Stimulated activated CD8-positive, alpha-beta memory T cell treated with anti-CD3 and anti-CD28 coated beads, Interleukin-4, amount 100 ng/mL, for 4 hours (primary cell): ENCODE measurements around the gene TFDP3.

Experiments
- DNase-seq, 2 donors: peaks; one replicate each; pipeline ENCODE4 v3.0.0-alpha.2; 2020; ENCODE audit warnings: low read depth in 2 of 2, low spot score in 1 of 2

Gene TFDP3, protein sequence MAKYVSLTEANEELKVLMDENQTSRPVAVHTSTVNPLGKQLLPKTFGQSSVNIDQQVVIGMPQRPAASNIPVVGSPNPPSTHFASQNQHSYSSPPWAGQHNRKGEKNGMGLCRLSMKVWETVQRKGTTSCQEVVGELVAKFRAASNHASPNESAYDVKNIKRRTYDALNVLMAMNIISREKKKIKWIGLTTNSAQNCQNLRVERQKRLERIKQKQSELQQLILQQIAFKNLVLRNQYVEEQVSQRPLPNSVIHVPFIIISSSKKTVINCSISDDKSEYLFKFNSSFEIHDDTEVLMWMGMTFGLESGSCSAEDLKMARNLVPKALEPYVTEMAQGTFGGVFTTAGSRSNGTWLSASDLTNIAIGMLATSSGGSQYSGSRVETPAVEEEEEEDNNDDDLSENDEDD

DNA sequence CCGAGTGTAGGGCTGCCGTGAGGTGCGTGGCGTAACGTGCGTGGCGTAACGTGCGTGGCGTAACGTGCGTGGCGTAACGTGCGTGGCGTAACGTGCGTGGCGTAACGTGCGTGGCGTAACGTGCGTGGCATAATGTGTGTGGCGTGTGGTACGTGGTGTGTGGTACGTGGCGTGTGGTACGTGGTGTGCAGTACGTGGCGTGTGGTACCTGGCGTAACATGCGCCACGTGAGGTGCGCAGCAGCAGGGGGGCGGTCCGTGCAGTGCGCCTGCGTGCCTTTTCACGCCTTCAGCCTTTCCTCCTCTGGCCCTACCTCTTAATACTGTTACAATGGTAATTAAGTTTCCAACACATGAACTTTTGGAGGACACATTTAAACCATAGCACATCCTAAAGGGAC, at the start of gene TFDP3:
Gene TFDP3 (minus strand): TSS at position 26 of the 400 bp plus-strand sequence. CDS start 95 bp downstream, outside the sequence.
- DNase-seq: no peak

DNA sequence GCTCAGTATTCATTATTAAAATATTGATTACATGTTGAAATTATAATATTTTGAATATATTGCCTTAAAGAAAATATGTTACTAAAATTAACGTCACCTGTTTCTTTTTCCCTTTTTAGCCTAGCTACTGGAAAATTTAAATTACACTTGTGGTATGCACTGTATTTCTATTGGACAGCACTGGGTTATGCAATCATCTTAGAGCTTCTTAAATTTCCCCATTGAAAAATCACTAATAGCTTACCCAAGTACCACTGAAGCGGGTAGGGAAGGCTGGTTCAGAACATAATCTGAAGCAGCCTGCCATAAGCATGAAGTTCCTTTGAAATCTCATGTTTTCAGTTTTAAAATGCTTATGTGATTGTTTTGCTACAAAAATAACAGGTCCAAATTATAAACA, 49.5 kb upstream of the TFDP3 start:
- no peak for DNase-seq

DNA sequence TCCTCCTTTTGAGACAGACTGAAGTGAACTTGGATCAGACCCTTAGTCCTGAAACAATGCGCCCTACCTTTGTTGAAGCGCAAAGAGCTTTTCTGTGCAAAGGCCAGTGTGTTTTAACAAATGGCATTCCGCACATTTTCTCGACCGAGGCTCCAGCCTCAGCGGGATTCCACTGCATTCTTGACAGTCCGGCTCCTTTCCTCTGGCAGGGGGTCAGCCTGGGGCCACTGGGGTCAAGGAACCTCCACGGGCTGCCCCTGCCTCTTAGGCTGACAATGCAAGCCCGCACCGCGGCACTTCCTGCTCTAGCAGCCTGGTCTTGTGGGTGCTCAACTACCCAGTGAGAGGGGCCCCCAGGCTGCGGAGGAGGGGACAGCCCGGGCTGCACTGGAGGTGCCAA, 47.2 kb upstream of the TFDP3 start:
- DNase-seq: no peak

DNA sequence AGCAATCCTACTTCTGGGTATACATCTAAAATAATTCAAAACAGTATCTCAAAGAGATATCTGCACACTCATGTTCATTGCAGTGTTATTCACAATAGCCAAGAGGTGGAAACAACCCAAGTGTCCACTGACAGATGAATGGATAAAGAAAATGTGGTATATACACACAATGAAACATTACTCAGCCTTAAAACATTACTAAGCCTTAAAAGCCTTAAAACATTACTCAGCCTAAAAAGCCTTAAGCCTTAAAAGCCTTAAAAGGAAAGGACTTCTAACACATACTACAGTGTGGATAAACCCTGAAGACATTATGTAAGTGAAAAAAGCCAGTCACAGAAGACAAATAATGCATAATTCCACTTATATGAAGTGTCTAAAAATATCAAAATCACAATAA, 40.3 kb upstream of the TFDP3 start:
- DNase-seq: no peak

DNA sequence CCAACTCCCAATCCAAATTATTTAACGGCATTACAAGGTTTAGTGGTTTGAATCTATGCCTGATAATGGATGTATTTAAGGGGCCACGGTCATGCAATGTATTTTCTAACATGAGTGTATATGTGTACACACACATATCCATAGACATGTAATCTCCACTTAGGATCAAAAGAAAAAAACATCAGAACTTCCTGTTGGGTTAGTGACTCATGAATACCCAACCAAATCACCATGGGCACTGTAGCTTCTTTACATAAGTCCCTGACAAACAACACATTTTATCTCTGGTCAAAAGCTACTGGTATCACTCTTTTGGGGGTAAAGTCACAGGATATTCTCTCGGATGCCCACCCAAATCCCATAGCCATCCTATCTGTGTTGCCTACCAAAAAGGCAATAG, 36.5 kb upstream of the TFDP3 start:
- no peak for DNase-seq

DNA sequence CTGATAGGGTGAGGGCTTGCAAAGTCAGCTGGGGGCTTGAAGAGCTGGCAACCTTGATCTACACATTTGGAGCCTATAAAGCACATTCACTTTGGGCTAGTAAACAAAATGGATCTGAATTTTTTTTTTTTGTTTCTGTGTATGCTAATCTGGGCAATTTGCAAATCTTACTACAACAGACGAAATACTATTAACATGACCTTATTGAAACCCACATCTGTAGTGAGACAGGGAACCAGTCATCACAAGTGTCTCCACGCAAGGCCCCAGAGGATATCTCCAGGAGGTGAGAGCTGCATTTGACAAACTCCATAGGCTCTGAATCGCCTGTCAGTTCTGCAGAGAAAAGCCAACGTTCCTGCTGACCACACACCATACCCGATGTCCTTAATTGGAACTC, 33.0 kb upstream of the TFDP3 start:
- no peak for DNase-seq

DNA sequence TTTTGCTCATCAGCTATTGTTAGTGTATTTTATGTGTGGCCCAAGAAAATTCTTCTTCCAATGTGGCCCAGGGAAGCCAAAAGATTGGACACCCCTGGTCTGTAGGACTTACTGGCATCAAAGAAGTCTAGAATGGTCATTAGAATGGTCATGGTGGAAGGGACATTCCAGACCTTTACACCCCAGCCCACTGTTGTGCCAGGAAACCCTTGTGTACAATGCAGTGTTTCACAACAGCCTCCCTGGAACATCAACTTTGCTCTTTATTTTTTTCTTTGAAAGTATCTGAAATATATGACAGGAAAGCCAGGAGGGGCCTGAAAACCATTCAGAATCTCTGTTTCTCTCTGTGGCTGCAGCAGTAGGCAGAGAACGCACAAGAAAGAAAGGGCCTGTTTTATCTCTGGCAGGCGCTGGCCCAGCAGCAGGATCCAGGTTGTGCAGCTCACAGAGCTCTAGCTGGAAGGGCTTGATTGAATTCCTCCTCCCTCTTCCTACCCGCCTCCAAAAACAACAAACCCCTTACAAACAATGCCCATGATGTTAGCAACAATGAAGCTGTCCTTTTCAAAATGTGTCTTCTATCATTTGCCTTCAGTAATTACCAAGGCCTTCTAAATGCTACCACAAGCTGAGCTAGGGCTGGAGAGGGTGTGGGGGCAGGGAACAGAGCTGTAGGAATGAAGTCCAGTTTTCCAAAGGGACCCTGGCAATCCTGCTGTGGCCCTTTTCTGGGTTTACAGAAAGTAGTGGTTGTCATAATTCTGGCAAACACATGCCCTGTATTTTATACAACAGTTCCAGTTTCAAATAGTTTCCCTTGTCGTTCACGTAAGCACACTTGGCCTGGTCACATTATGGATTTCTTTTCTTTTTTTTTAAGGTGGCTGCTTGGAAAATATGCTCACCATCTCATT, 32.3 kb upstream of the TFDP3 start:
- no peak for DNase-seq

DNA sequence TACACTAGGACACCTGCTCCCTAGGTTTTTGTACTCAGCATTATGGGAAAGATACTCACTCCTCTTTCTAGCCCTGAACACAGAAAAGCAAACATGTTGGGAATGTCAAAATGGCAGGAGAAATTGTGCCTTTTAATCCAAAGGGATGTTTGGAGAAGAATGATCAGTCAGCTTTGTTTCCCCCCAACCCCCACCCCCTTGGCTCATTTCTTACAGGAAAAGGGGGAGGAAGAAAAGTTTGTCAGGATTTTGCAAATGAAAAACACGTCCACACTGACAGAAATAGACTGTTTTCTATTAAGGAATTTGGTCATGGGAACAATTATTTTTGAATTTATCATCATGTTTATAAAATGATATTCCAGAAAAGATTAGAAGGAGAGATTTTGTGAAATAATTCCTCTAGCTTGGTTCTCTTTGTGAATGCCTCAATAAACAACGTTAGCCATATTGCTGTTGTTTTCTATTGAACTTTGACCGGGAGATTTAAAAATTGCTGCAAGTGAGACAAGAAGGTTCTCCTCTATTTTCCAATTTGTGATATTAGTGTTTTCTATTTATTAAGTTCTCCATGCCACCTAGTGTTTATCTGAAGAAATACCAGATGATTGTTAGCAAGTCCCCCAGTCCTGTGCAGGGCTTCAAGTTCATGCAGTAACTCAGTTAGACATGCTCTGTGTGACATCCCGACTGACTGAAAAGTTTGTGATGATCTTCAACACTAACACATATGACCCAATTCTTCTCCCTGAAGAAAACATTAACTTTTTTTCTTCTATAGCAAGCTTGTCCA, 31.3 kb upstream of the TFDP3 start:
- no peak for DNase-seq

DNA sequence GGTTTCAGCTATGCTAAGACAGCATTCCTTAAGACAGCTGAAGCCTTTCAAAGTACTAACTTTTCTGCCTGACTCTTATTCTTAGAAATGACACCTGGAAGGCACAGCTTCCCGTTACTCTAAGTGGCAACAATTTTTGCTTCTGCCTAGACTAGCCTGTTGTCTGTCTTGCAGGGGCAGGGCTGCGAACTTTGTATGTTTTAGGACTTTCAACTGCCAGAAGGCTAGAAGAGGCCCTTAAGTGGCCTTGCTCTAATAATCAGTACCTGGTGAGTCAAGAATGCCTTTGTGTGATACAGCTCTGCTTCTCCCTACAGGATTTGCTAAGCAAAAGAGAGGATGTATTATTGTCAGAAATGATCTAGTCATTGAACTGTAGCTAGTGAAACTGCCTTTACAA, 30.0 kb upstream of the TFDP3 start:
- DNase-seq: no peak

DNA sequence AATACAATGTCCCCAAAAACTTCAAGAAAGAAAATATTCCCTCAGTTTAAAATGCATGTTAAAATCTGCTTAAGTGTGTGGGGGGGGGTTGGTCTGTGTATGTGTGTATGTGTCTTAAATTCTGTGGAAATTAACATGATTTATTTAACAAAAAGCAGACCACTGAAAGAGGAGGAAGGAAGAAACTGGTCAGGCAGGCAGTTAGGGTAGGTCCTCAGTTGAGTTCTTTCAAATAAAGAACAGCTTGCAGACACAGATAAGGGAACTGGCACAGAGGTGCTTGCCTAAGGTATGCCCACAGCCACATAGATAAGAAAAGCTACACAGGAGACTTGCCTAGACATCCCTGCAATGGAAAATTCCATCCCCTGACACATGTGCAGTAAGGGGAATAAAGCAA, 28.8 kb upstream of the TFDP3 start:
- no peak for DNase-seq

DNA sequence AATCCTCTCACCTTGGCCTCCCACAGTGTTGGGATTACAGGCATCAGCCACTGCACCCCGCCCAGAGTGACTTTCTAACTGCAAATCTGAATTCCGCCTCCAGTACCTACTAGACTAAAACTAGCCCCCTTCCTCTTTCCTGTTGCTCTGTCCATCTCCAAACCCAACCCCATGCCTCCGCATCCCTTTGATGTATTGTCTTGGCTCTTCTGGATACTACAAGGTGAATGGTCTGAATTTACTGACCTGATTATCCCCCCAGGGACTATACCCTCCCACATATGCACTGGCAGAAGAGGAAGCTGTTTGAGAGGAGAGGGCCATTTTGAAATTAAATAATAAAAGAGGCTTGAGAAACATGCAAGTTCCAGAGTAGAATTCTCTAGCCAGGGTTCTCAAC, 17.7 kb upstream of the TFDP3 start:
- no peak for DNase-seq

DNA sequence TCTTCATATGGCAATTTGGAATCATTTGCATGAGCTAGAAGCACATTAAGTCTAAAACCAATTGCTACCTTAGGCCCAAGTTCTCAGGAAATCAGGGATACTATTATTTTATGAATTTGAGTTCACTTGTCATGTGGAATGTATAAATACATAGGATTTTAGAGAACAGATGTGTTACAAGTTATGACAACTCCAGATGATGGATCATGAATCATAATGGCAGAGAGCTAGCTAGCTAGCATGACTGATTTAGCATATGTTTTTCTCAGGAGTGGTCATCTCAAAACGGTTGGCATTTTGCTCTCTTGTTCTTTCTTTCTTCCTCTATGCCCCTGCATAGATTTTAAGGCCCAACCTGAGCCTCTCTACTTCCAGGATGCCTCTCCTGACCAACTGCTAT, 14.2 kb upstream of the TFDP3 start:
- DNase-seq: no peak

DNA sequence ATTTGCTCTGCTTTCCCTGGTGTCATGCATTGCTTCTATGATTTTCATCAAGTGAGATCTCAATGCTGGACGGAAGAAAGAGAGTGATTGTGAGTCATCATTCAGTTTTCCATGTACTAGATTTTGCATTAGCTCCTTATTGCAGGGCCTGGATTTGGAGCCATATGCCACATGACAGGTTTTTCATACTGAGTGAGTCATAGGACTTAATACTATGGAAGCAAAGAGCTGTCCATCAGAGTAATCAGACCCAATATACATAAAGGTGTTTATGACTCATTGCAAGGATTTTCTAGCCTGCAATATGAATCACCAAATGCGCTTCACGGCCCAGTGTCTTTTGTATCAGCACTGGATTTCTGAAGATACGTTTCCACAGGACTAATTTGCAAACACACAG, 11.2 kb upstream of the TFDP3 start:
- DNase-seq: no peak

DNA sequence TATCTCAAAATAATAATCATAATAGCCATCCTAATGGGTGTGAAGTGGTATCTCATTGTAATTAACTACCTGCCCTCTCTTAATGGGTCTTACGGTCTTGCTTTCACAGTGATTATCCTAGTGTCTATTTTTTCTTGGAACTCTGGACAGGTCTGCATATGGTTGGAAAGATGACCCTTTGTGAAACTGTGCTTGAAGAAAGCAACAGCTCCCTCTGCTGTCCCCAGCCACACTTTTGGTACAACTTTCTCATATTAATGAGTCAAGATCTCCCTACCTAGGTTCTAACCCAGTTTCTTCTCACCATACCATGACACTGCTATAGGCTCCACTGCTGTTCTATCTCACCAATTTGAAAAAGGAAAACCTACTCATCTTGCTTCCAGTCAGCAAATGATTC, 2.4 kb downstream of the TFDP3 start:
- no peak for DNase-seq

DNA sequence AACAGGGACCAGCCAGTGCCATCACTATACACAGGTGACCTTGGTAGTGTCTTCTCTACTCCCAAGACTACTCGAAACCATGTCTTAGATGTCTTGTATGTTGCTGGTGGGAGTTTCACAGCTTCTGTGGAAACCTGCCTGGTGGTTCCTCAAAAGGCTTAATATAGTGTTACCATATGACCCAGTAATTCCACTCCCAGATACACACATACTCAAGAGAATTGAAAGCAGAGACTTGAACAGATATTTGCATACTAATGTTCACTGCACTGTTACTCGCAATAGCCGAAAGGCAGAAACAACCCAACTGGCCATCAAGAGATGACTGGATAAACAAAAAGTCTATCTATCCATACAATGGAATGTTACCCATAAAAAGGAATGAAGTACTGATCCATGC, 3.1 kb downstream of the TFDP3 start:
- DNase-seq: no peak

DNA sequence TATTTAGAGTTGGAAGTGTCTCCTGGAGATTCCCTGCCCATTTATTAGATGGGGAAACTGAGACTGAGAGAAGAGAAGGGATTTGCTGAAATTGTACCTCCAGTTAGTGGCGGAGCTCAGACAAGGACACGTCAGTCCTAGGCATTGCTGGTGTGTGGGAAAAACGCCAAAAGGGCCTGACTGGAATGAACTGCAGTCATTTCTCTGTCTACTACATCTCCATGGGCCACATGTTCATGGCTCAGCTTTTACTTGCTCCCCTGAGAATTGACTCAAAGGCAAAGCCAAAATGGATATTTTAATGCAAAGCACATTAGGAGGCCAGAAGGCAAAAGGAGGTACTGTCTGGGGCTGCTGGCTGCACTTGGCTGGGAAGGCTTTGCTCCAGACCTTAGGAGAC, 3.9 kb downstream of the TFDP3 start:
- DNase-seq: no peak

DNA sequence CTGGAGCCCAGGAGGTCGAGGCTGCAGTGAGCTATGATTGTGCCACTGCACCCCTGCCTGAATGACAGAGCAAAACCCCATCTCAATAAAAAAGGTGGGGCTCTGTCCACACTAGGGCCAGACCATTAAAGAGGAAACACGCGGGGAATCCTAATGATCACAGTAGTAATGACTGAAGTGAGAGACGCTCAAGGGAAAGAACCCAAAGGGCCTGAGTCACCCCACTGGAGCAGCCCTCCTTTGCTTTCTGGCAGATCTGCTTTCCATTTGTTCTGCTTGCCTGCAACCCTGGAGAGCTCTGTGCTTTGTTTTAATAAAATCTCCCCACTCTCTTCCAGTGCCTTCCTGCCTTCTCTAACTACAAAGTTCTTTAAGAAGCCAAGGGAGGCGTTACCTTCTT, 5.0 kb downstream of the TFDP3 start:
- DNase-seq: no peak

DNA sequence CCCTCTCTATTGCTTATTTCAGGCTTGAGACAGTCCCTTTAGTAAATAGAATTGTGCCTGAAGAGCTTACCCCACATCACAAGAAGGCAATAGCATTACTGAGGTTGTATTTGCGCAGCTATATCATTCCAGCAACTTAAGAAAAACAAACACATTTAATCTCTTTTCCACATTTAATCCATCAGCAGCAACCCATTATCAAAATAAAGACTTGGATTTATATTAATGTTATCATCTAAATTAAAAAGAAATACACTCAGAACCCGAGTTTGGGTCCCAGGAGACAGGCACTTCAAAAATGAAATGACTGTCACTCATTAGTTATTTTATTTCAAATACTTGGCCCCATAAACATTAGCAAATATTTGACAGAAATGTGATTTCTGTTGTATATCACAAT, 10.4 kb downstream of the TFDP3 start:
- no peak for DNase-seq

DNA sequence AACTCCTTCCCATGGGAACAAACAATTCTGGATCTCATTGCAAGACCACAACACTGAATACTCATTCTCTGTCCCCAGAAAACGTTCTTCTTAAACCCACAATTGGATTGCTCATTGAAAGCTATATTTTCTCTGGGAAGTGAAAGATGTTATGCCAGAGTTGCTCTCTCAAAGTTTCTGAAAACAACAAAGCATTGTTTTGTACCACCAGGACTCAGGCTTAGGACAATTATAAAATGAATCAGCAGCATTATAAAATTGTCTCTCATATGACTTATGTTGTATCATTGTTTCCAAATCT, 26.5 kb downstream of the TFDP3 start:
- no peak for DNase-seq

DNA sequence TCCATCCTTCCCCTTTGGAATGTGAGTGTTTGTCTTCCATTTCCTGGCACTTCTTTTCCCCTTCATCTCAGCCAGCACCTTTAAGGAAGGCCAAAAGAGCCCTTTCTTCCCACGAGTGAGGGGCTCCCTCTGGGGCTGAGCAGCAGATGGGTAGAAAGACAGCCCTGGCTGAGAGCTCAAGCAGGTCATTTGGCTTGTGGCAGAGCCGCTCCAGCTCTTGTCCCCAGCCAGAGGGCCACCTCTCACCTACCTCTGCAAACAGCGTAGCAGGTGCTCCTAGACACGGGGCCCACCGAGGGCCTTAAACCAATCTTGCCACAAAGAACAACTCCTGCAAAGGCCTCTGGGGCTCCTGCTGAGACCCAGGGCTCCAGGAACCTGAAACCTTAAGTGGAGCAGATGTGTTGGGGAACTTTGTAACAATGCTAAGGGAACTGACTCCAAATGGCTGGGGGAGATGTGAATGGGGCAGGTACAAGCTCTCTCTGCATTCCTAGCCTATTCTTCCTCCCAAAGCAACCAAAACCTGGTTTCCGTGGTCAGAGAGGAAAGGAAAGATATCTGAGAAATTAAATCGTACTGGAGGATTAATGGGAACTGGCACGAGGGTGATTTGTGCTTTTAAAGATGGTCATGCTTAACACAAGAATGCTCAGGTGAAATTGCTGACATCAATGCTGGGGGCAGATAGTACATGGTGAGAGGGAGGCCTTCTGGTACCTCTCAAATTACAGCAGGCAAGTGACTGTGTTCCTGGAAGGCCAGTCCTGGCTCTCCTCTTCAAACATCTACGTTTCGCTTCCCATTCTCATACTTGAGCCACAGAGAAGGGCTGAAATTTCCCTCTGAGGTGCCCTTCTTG, 27.0 kb downstream of the TFDP3 start:
- DNase-seq: no peak

DNA sequence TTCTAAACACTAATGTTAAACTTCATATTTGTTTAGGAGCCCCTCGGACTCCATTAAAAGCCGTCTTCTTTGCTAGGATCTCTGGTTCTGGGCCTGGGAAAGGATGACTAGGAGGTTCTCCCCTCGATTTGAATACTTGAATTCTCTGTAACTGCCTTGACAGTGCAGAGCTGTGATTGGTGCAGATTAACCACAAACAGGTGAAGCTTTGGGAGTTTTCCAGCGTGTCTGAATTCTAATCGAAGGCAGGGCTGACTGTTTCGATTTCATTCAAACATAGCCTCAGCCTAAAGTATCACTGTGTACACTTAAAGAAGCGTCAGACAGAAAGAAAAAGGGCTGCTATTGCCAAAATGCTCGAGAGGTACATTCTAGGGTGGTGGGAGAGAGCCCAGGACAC, 29.0 kb downstream of the TFDP3 start:
- no peak for DNase-seq
